Lower lobe of right lung (tissue), 2 donors: ENCODE results near the gene ZNF133. TPM values are rescaled to one million over a fixed set of nuclear protein-coding genes. Genes with fewer than 3 reads are reported as not detected.
A peak's percentile ranks its signal among the peaks of the same experiment; 100 is the strongest.

Experiments used
- ATAC-seq, 2 donors: fragments of 200-7000 bp; cut with Tn5 transposase; one replicate each; pipeline ENCODE4 v1.9.1; 2020 to 2022; ENCODE audit warnings: mild to moderate bottlenecking in 2 of 2, moderate library complexity in 2 of 2
- DNase-seq: peaks from one replicate; pipeline ENCODE4 v3.0.0-alpha.2; 2020
- H3K27ac ChIP-seq: fragments of 200-600 bp; one replicate; pipeline ENCODE4 v1.8.0; 2022
- H3K27me3 ChIP-seq: fragments of 200-600 bp; one replicate; pipeline ENCODE4 v1.8.0; 2022; ENCODE audit warnings: low read depth
- H3K36me3 ChIP-seq: fragments of 200-600 bp; one replicate; pipeline ENCODE4 v1.8.0; 2022; ENCODE audit warnings: mild to moderate bottlenecking
- H3K4me1 ChIP-seq: fragments of 200-600 bp; one replicate; pipeline ENCODE4 v1.8.0; 2022
- H3K4me3 ChIP-seq: fragments of 200-600 bp; one replicate; pipeline ENCODE4 v1.8.0; 2022; ENCODE audit warnings: mild to moderate bottlenecking
- H3K9me3 ChIP-seq: fragments of 200-600 bp; one replicate; pipeline ENCODE4 v1.8.0; 2022
- intact Hi-C: fragments of 100-400 bp; cut with DNase I; formaldehyde crosslinking; loops from one replicate; pipeline ENCODE4 v1.11.0; 2022
- total RNA-seq: library from RNA; stranded (reverse); fragmentation: NEBNext Ultra II Directional; extraction: Animal tissue kit (Norgen Biotek cat#: 25700); gene quantifications from one replicate; pipeline ENCODE4 v1.2.1, GENCODE V29; 2021
- TF ChIP-seq, protein P1 (sequence below): fragments of 200-600 bp; IDR thresholded peaks from one replicate; pipeline ENCODE4 v1.8.0; 2022; ENCODE audit warnings: antibody characterized with exemption, mild to moderate bottlenecking
- donor health status: DM: no; HTN: yes; CAD: no; lungs with severe emphysema.

ZNF133 gene
- total RNA-seq, 1 donor from 2014 or later = 12.4 TPM

DNA sequence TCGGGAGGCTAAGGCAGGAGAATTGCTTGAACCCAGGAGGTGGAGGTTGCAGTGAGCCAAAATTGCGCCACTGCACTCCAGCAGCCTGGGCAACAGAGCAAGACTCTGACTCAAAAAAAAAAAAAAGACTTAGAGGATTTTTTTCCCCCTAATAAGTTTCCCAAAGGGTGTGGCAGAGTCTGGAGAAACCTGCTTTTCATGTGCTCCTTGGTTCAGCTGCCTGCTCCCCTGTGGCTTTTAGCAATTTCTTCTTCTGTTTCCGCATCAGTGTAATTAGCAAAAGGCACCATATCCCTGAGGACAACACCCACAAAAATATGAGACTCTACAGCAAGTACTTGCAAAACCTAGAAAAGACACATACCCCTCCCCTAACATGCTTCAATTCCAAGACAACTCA, 28.6 kb upstream of the ZNF133 start:
- Histone ChIP-seq H3K4me1 (no peaks in the 10 kb centered on the region), H3K9me3 (no peaks in the 10 kb centered on the region), H3K4me3 (no peak overlapping the region), H3K27ac (no peak overlapping the region), H3K27me3 (no peaks in the 10 kb centered on the region), H3K36me3 (no peaks in the 10 kb centered on the region)
- DNase-seq (no peak), ATAC-seq (no peak)
- intact Hi-C loops = no loop called here
- TF ChIP-seq, protein P1, sequence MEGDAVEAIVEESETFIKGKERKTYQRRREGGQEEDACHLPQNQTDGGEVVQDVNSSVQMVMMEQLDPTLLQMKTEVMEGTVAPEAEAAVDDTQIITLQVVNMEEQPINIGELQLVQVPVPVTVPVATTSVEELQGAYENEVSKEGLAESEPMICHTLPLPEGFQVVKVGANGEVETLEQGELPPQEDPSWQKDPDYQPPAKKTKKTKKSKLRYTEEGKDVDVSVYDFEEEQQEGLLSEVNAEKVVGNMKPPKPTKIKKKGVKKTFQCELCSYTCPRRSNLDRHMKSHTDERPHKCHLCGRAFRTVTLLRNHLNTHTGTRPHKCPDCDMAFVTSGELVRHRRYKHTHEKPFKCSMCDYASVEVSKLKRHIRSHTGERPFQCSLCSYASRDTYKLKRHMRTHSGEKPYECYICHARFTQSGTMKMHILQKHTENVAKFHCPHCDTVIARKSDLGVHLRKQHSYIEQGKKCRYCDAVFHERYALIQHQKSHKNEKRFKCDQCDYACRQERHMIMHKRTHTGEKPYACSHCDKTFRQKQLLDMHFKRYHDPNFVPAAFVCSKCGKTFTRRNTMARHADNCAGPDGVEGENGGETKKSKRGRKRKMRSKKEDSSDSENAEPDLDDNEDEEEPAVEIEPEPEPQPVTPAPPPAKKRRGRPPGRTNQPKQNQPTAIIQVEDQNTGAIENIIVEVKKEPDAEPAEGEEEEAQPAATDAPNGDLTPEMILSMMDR = no peak

DNA sequence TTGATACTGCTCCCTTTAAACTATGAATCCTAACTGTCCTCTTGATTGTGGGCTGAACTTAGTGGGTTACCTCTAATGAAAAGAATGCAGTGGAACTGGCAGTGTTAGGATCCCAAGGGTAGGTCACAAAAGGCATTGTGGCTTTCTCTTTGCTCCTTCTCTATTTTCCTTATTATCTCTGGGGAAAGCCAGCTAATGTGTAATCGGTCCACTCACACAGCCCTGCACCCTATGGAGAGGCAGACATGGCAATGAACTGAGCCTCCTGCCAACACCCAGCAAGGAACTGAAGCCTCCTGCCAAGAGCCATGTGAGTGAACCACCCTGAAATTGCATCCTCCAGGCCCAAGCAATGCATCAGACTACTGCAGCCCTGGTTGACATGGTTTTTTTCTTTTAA, 24.6 kb upstream of the ZNF133 start:
- H3K36me3 ChIP-seq = no peaks in the 10 kb centered on the region
- no peaks in the 10 kb centered on the region for H3K9me3 ChIP-seq
- H3K27me3 ChIP-seq = no peaks in the 10 kb centered on the region
- TF ChIP-seq, protein P1 = no peak
- ATAC-seq = peak; percentile 36 to 43
- intact Hi-C loops = no loop called here
- no peak for DNase-seq
- H3K4me3 ChIP-seq = no peak overlapping the region
- H3K4me1 ChIP-seq = no peaks in the 10 kb centered on the region
- no peak overlapping the region for H3K27ac ChIP-seq

DNA sequence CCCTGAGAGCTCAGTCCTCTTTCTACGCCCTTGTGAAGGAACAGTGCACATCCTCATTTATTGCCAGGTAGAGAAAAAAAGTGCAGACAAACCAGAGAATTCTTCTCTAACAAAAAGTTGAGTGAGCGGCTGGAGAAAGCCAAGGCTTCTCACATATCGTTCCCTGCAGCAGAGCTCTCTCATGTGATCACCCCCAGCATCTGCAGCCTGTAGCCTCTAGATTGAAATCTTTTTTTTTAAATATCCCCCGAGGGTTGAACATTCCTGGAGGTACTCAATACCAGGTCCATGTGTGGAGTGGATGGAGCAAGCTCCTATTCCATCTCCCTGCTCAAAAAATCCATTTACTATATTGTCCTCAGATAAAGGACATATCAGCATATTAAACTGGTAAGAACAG, 22.9 kb upstream of the ZNF133 start:
- no peaks in the 10 kb centered on the region for H3K27me3 ChIP-seq
- H3K4me1 ChIP-seq = no peaks in the 10 kb centered on the region
- no peak overlapping the region for H3K27ac ChIP-seq
- no peak overlapping the region for H3K4me3 ChIP-seq
- H3K36me3 ChIP-seq = no peaks in the 10 kb centered on the region
- DNase-seq (no peak), ATAC-seq (no peak)
- TF ChIP-seq, protein P1 = no peak
- intact Hi-C loops = no loop called here
- no peaks in the 10 kb centered on the region for H3K9me3 ChIP-seq

DNA sequence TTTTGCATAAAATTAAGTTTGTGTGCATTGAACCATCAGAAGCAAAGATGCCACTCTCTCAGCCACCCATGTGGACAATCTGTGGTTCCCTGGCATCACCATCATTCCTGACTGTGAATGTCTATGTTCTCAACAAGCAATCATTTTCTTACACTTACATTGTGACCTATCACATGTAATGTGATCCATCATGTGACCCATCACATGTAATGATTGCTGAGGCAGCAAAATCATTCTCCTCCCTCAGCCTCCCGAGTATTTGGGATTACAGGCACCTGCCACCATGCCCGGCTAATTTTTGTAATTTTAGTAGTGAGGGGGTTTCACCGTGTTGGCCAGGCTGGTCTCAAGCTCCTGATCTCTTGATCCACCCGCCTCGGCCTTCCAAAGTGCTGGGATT, 22.0 kb upstream of the ZNF133 start:
- Histone ChIP-seq H3K27ac (no peak overlapping the region), H3K36me3 (no peaks in the 10 kb centered on the region), H3K4me1 (no peaks in the 10 kb centered on the region), H3K9me3 (no peaks in the 10 kb centered on the region), H3K27me3 (no peaks in the 10 kb centered on the region), H3K4me3 (no peak overlapping the region)
- TF ChIP-seq, protein P1 = no peak
- intact Hi-C loops = no loop called here
- ATAC-seq (no peak), DNase-seq (no peak)

DNA sequence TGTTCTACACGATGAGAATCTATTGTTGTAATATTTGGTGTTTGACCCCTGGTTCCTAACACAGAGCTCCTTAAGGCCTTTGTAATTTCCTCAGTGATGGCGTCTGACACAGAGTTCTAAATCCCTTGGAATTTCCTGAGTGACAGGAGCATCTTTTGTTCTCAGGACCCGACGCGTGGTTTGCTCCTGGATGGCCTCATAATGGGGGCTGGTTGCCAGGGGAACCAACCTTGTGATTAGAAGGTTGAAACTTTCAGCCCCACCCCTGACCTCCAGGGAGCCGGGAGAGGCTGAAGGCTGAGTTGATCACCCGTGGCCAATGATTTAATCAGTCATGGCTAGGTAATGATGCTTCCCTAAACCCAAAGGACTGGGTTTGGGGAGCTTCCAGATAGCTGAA, 20.5 kb upstream of the ZNF133 start:
- no peak overlapping the region for H3K27ac ChIP-seq
- TF ChIP-seq, protein P1 = no peak
- no peak overlapping the region for H3K4me3 ChIP-seq
- H3K36me3 ChIP-seq = no peaks in the 10 kb centered on the region
- no peak for DNase-seq
- no peaks in the 10 kb centered on the region for H3K9me3 ChIP-seq
- no peaks in the 10 kb centered on the region for H3K4me1 ChIP-seq
- intact Hi-C loops = no loop called here
- H3K27me3 ChIP-seq = no peaks in the 10 kb centered on the region
- no peak for ATAC-seq

DNA sequence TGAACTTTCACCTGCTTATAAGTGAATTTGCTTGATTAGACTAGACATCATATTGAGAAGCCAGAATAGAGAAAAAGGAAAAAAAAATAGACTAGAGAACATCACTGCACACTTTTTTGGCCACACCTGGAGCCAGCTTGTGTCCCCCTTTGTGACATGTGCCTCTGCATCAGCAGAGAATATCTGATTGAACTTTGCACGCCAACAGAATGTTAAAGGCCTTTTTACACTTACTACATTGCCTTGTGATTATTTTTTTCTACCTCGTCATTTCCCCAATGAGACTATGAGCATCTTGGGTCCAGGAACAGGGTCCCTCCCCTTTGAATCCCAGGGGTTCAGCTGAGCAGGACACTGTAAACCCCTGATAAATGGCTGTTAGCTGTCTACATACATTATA, 17.2 kb upstream of the ZNF133 start:
- TF ChIP-seq, protein P1 = no peak
- ATAC-seq (no peak), DNase-seq (no peak)
- Histone ChIP-seq H3K4me1 (no peaks in the 10 kb centered on the region), H3K36me3 (no peaks in the 10 kb centered on the region), H3K9me3 (no peaks in the 10 kb centered on the region), H3K27me3 (no peaks in the 10 kb centered on the region), H3K27ac (no peak overlapping the region), H3K4me3 (no peak overlapping the region)
- intact Hi-C loops = no loop called here
